HepG2 (cell line): Measurements from ENCODE around the gene E2F3. TPM values are rescaled to one million over a fixed set of nuclear protein-coding genes. Genes with fewer than 3 reads are reported as not detected.

Source experiments
- ATAC-seq: fragments of 200-7000 bp; cut with Tn5 transposase; 3 replicates; pipeline ENCODE4 v1.9.1; 2020; ENCODE audit warnings: mild to moderate bottlenecking, moderate library complexity
- BruUV-seq: library from RNA; stranded (reverse); fragments of 400-500 nt; replicated peaks from 2 replicates; lab custom pipeline; 2021; lab: Mats Ljungman, UMichigan
- CTCF ChIA-PET: fragments of 300-600 bp; formaldehyde crosslinking; extraction: SDS; loops from one replicate; lab custom pipeline; 2021; ENCODE audit warnings: low total read pairs, inconsistent platforms, low intra/inter-chr PET ratio; lab: Yijun Ruan, JAX
- POLR2A ChIA-PET: fragments of 350-600 bp; sonication (Branson Sonifier 250); formaldehyde crosslinking; loops from one replicate; lab custom pipeline; 2020; ENCODE audit warnings: antibody characterized with exemption, inconsistent platforms; lab: Yijun Ruan, JAX
- DNase-seq: peaks from one replicate; pipeline ENCODE4 v3.0.0-alpha.2; 2015; ENCODE audit warnings: low spot score
- FAIRE-seq: peaks from 3 replicates; lab custom pipeline; 2011; peaks lifted over from hg19 to GRCh38; lab: Jason Lieb, UNC
- H2AFZ ChIP-seq: one replicate; pipeline ENCODE4 v1.6.1; 2011; ENCODE audit warnings: low read length, inconsistent platforms
- H3K27ac ChIP-seq: fragments of 300-600 bp; 3 replicates; pipeline ENCODE4 v1.8.0; 2011; ENCODE audit warnings: mixed run types, mild to moderate bottlenecking, mixed read lengths, low read length, inconsistent platforms; ENCODE audit not compliant: insufficient read depth; ENCODE audit errors: extremely low read length
- H3K27me3 ChIP-seq, 2 experiments: fragments of 200-600 bp in 1 of 2; 2 replicates in 1 of 2; 3 replicates in 1 of 2; pipeline versions ENCODE4 v1.6.0 to v1.8.0; 2011; ENCODE audit warnings: low read length in 2 of 2, mild to moderate bottlenecking in 2 of 2, moderate library complexity in 2 of 2, inconsistent platforms in 1 of 2; ENCODE audit not compliant: insufficient read depth in 2 of 2, control insufficient read depth in 1 of 2
- H3K36me3 ChIP-seq, 2 experiments: fragments of 200-600 bp in 1 of 2; replicated peaks in 1 of 2; 2 replicates in 1 of 2; 3 replicates in 1 of 2; pipeline versions ENCODE4 v1.5.1 to v1.8.0; 2011; ENCODE audit warnings: low read length in 2 of 2, inconsistent platforms in 1 of 2; ENCODE audit not compliant: insufficient read depth in 2 of 2, control insufficient read depth in 1 of 2
- H3K4me1 ChIP-seq: 2 replicates; pipeline ENCODE4 v1.5.1; 2012; ENCODE audit warnings: low read length, inconsistent platforms; ENCODE audit not compliant: insufficient read depth
- H3K4me2 ChIP-seq: 2 replicates; pipeline ENCODE4 v1.6.0; 2011; ENCODE audit warnings: low read depth, low read length, inconsistent platforms
- H3K4me3 ChIP-seq, 3 experiments: fragments of 200-600 bp in 1 of 3; sonication (generic), shearing (Covaris generic) in 1 of 3; replicated peaks in 1 of 3; 2 replicates each; pipeline ENCODE4 v1.5.1; 2011 to 2016; ENCODE audit warnings: low read length in 3 of 3, inconsistent platforms in 2 of 3, low read depth in 2 of 3, mild to moderate bottlenecking in 2 of 3, control low read depth in 1 of 3, mixed read lengths in 1 of 3; ENCODE audit not compliant: insufficient read depth in 1 of 3
- H3K79me2 ChIP-seq: one replicate; pipeline ENCODE4 v1.6.1; 2011; ENCODE audit warnings: low read length, inconsistent platforms; ENCODE audit not compliant: insufficient read depth
- H3K9ac ChIP-seq: 2 replicates; pipeline ENCODE4 v1.6.0; 2011; ENCODE audit warnings: mild to moderate bottlenecking, low read depth, low read length, inconsistent platforms; ENCODE audit not compliant: insufficient read depth
- H3K9me3 ChIP-seq: 2 replicates; pipeline ENCODE4 v1.5.1; 2012; ENCODE audit warnings: mild to moderate bottlenecking, low read length
- H4K20me1 ChIP-seq: 2 replicates; pipeline ENCODE4 v1.6.0; 2011; ENCODE audit warnings: inconsistent platforms, mild to moderate bottlenecking, low read length, moderate library complexity; ENCODE audit not compliant: insufficient read depth
- ATF6 ChIP-seq: sonication (generic); formaldehyde crosslinking; conservative IDR thresholded peaks from 2 replicates; pipeline ENCODE4 v1.4.0; 2020; ENCODE audit warnings: missing genetic modification reagents
- BORCS8-MEF2B ChIP-seq: sonication (generic); formaldehyde crosslinking; IDR thresholded peaks from 2 replicates; pipeline ENCODE4 v1.8.0; 2022; ENCODE audit warnings: mild to moderate bottlenecking, missing genetic modification reagents
- BRD4 ChIP-seq: sonication (generic); formaldehyde crosslinking; IDR thresholded peaks from 2 replicates; pipeline ENCODE4 v1.4.0; 2020; ENCODE audit warnings: missing genetic modification reagents
- FOXJ3 ChIP-seq: sonication (generic); formaldehyde crosslinking; IDR thresholded peaks from 2 replicates; pipeline ENCODE4 v1.4.0; 2020; ENCODE audit warnings: missing genetic modification reagents, mild to moderate bottlenecking, borderline replicate concordance
- FUBP1 ChIP-seq: sonication (generic); formaldehyde crosslinking; IDR thresholded peaks from 2 replicates; pipeline ENCODE4 v1.5.1; 2020; ENCODE audit warnings: missing genetic modification reagents, mild to moderate bottlenecking, borderline replicate concordance
- HNF4A ChIP-seq: sonication (generic); formaldehyde crosslinking; IDR thresholded peaks from 2 replicates; pipeline ENCODE4 v1.4.0; 2020; ENCODE audit warnings: missing genetic modification reagents
- NCOA1 ChIP-seq: sonication (generic); formaldehyde crosslinking; IDR thresholded peaks from 2 replicates; pipeline ENCODE4 v1.9.0; 2021; ENCODE audit warnings: missing genetic modification reagents
- SNAI1 ChIP-seq: sonication (generic); formaldehyde crosslinking; IDR thresholded peaks from 2 replicates; pipeline ENCODE4 v1.5.0; 2020; ENCODE audit warnings: mild to moderate bottlenecking, missing genetic modification reagents, borderline replicate concordance
- SRF ChIP-seq: IDR thresholded peaks from 2 replicates; pipeline ENCODE4 v1.6.1; 2011; ENCODE audit warnings: mild to moderate bottlenecking, low read depth, low read length, moderate library complexity
- ZMYM3 ChIP-seq: sonication (generic); formaldehyde crosslinking; IDR thresholded peaks from 2 replicates; pipeline ENCODE4 v1.5.1; 2020; ENCODE audit warnings: mild to moderate bottlenecking, missing genetic modification reagents
- ZMYM4 ChIP-seq: sonication (generic); formaldehyde crosslinking; IDR thresholded peaks from 2 replicates; pipeline ENCODE4 v1.8.1; 2023; ENCODE audit warnings: mild to moderate bottlenecking, missing genetic modification reagents
- ZNF143 ChIP-seq: sonication (generic); formaldehyde crosslinking; IDR thresholded peaks from 2 replicates; pipeline ENCODE4 v1.4.0; 2020; ENCODE audit warnings: missing genetic modification reagents
- ZNF644 ChIP-seq: IDR thresholded peaks from 2 replicates; pipeline ENCODE4 v1.6.1; 2016; ENCODE audit warnings: low read depth
- ZNF768 ChIP-seq: sonication (generic); formaldehyde crosslinking; IDR thresholded peaks from 2 replicates; pipeline ENCODE4 v1.4.0; 2020; ENCODE audit warnings: missing genetic modification reagents
- WGBS: methylation state at CpG from one replicate; pipeline ENCODE4 v1.1.6; 2017; ENCODE audit warnings: low lambda C conversion rate; 5-methylcytosine and 5-hydroxymethylcytosine counted together
- in situ Hi-C: cut with HindIII; loops from 2 replicates; pipeline ENCODE4 v1.10.0; 2017; ENCODE audit warnings: low pct_unique_long_range_greater_than_20kb; ENCODE audit not compliant: extremely low pct_ligation_motif_present
- intact Hi-C: fragments of 100-400 bp; cut with micrococcal nuclease; formaldehyde crosslinking; loops from one replicate; pipeline ENCODE4 v1.10.0; 2022; ENCODE audit not compliant: unreplicated experiment
- polyA plus RNA-seq, 8 experiments: library from polyadenylated mRNA; depleted of rRNA in 3 of 8; stranded (reverse) in 7 of 8; unstranded in 1 of 8; fragments of >200 nt; fragmentation: Illumina TruSeq in 4 of 8; extraction: Trizol in 4 of 8; gene quantifications; 2 replicates each; pipeline versions ENCODE4 v1.2.1 to v1.2.3, GENCODE V29; 2011 to 2016; ENCODE audit warnings: low read depth in 4 of 8, missing spikeins in 1 of 8, mixed read lengths in 1 of 8; ENCODE audit not compliant: insufficient read depth in 1 of 8
- total RNA-seq, 5 experiments: library from RNA; depleted of rRNA; stranded (reverse); fragments of >200 nt; fragmentation: Illumina TruSeq; extraction: Trizol; gene quantifications; 2 replicates each; pipeline ENCODE4 v1.2.3, GENCODE V29; 2016; ENCODE audit warnings: low read depth in 1 of 5

Gene E2F3
- total and polyA plus RNA-seq, 2 of the 13 experiments (the other 11 are each of a cell fraction or from before 2014, with no cell fraction given), result 8.5 to 12.7 TPM

- ATAC-seq (no peak), FAIRE-seq (no peak), DNase-seq (no peak)
- Histone ChIP-seq H3K27me3 (no peaks in the 10 kb centered on the region), H3K36me3 (peaks cover 2 to 14% of the 10 kb centered on the region in 2 experiments; a peak in 3 of 5 replicates), H2AFZ (no peak overlapping the region), H3K9me3 (no peaks in the 10 kb centered on the region), H4K20me1 (peaks cover 5% of the 10 kb centered on the region; the same call in 1 of the 2 replicates), H3K79me2 (peaks cover 65% of the 10 kb centered on the region), H3K4me2 (no peak overlapping the region), H3K4me3 (no peak overlapping the region), H3K27ac (no peak overlapping the region), H3K4me1 (peaks cover 23% of the 10 kb centered on the region), H3K9ac (no peak overlapping the region)
- TF ChIP-seq ZNF768 (CRISPR knock-in tag) (peak; percentile 86; the same call in 1 of the 2 replicates), ZMYM3 (CRISPR knock-in tag) (peak; percentile 56; the same call in 1 of the 2 replicates), BORCS8-MEF2B (CRISPR knock-in tag) (no peak)
- BruUV-seq, result no TSS peak
- intact Hi-C loops, result loop anchor here (5.0 kb wide), 1 partner anchor 45 kb away; the partner anchor contains the start of gene E2F3
- ChIA-PET POLR2A (no interaction called here), CTCF (no interaction called here)
- in situ Hi-C loops, result no loop called here
- 69% methylated on average over 4 of the region's 4 CpGs for WGBS
Observed at GRCh38 chr6:20447581-20448132, 46.0 kb downstream of the E2F3 start.

- peak; percentile 36 for FAIRE-seq
- ChIA-PET CTCF (no interaction called here), POLR2A (no interaction called here)
- H3K27ac ChIP-seq, result peak overlapping the region; percentile 3
- no peak overlapping the region for H2AFZ ChIP-seq
- intact Hi-C loops, result loop anchor here (5.0 kb wide), 1 partner anchor 47 kb away; the partner anchor contains the start of gene E2F3
- H3K27me3 ChIP-seq, result no peaks in the 10 kb centered on the region
- H3K4me3 ChIP-seq, result no peak overlapping the region
- peaks cover 0 to 13% of the 10 kb centered on the region in 2 experiments; a peak in 2 of 5 replicates for H3K36me3 ChIP-seq
- H3K4me2 ChIP-seq, result peak overlapping the region; percentile 21
- peak; percentile 41 for DNase-seq
- H4K20me1 ChIP-seq, result peaks cover 5% of the 10 kb centered on the region; the same call in 1 of the 2 replicates
- in situ Hi-C loops, result no loop called here
- H3K79me2 ChIP-seq, result peaks cover 71% of the 10 kb centered on the region
- no peak overlapping the region for H3K9ac ChIP-seq
- no TSS peak for BruUV-seq
- no peaks in the 10 kb centered on the region for H3K9me3 ChIP-seq
- ATAC-seq, result peak; percentile 95
- peaks cover 23% of the 10 kb centered on the region for H3K4me1 ChIP-seq
- 22% methylated on average over 2 of the region's 2 CpGs for WGBS
- TF ChIP-seq ATF6 (CRISPR knock-in tag), result no peak
- TF ChIP-seq FOXJ3 (CRISPR knock-in tag), result 0 out of 2 replicates have a peak, but pooled peaks have one; percentile 12
- TF ChIP-seq BRD4 (CRISPR knock-in tag), result no peak
- TF ChIP-seq HNF4A (CRISPR knock-in tag), result peak; percentile 83
- peak; percentile 68; the same call in 1 of the 2 replicates for TF ChIP-seq SRF
- peak; percentile 48; the same call in 1 of the 2 replicates for TF ChIP-seq ZMYM4 (CRISPR knock-in tag)
- no peak for TF ChIP-seq ZNF143 (CRISPR knock-in tag)
- no peak for TF ChIP-seq SNAI1 (CRISPR knock-in tag)
- no peak for TF ChIP-seq FUBP1 (CRISPR knock-in tag)
- 0 out of 2 replicates have a peak, but pooled peaks have one; percentile 51 for TF ChIP-seq ZNF644
- TF ChIP-seq NCOA1 (CRISPR knock-in tag), result no peak
Observed at GRCh38 chr6:20448828-20449227, 47.1 kb downstream of the E2F3 start.
